CD4-positive, alpha-beta T cell (primary cell): ENCODE measurements around the gene WDR46. TPM values are rescaled to one million over a fixed set of nuclear protein-coding genes. Genes with fewer than 3 reads are reported as not detected.

ENCODE experiments used
- ATAC-seq: fragments of 200-7000 bp; cut with Tn5 transposase; one replicate; pipeline ENCODE4 v1.10.0; 2022; ENCODE audit warnings: mild to moderate bottlenecking; ENCODE audit not compliant: poor library complexity
- CTCF ChIA-PET: fragments of 350-600 bp; sonication (Branson Sonifier 250); formaldehyde crosslinking; loops from one replicate; lab custom pipeline; 2021; ENCODE audit warnings: antibody characterized with exemption, inconsistent platforms; lab: Charles Lee
- POLR2A ChIA-PET: fragments of 350-600 bp; sonication (Branson Sonifier 250); formaldehyde crosslinking; loops from one replicate; lab custom pipeline; 2021; ENCODE audit warnings: antibody characterized with exemption, inconsistent platforms; lab: Charles Lee
- DNase-seq, 14 experiments: peaks; one replicate each; pipeline ENCODE4 v3.0.0-alpha.2; 2013 to 2020; ENCODE audit warnings: mixed read lengths in 2 of 14
- H3K27ac ChIP-seq, 2 donors: one replicate each; pipeline versions ENCODE4 v1.5.1 to v1.7.0; 2013; ENCODE audit warnings: low read length in 2 of 2, low read depth in 1 of 2, mild to moderate bottlenecking in 1 of 2
- H3K27me3 ChIP-seq, 2 experiments: 1 replicate in 1 of 2; 2 replicates in 1 of 2; pipeline versions ENCODE4 v1.6.1 to v1.7.0; 2013; ENCODE audit warnings: low read length in 2 of 2, control low read depth in 1 of 2, mild to moderate bottlenecking in 1 of 2, moderate library complexity in 1 of 2; ENCODE audit not compliant: insufficient read depth in 2 of 2, control insufficient read depth in 1 of 2
- H3K36me3 ChIP-seq: one replicate; pipeline ENCODE4 v1.6.1; 2013; ENCODE audit warnings: low read length, control low read depth; ENCODE audit not compliant: insufficient read depth
- H3K4me1 ChIP-seq: one replicate; pipeline ENCODE4 v1.6.1; 2013; ENCODE audit warnings: low read length, control low read depth; ENCODE audit not compliant: insufficient read depth
- H3K4me3 ChIP-seq: one replicate; pipeline ENCODE4 v1.5.1; 2013; ENCODE audit warnings: mild to moderate bottlenecking, low read length, moderate library complexity
- H3K9me3 ChIP-seq, 2 experiments: 1 replicate in 1 of 2; 2 replicates in 1 of 2; pipeline versions ENCODE4 v1.6.1 to v1.7.0; 2013; ENCODE audit warnings: low read length in 2 of 2, mild to moderate bottlenecking in 2 of 2, control low read depth in 1 of 2, moderate library complexity in 1 of 2; ENCODE audit not compliant: control insufficient read depth in 1 of 2, insufficient read depth in 1 of 2
- H3K27ac Mint-ChIP-seq: one replicate; pipeline ENCODE4 v1.8.0; 2020; ENCODE audit warnings: mixed read lengths
- H3K27me3 Mint-ChIP-seq: one replicate; pipeline ENCODE4 v1.8.0; 2021; ENCODE audit warnings: mixed read lengths
- H3K36me3 Mint-ChIP-seq: one replicate; pipeline ENCODE4 v1.8.0; 2021; ENCODE audit warnings: low read depth, mixed read lengths
- H3K4me1 Mint-ChIP-seq: one replicate; pipeline ENCODE4 v1.8.0; 2021; ENCODE audit warnings: low read depth, mixed read lengths
- H3K4me3 Mint-ChIP-seq: one replicate; pipeline ENCODE4 v1.8.0; 2020; ENCODE audit warnings: mild to moderate bottlenecking, mixed read lengths
- H3K9me3 Mint-ChIP-seq: one replicate; pipeline ENCODE4 v1.8.0; 2020; ENCODE audit warnings: mixed read lengths
- intact Hi-C, 2 experiments: fragments of 100-400 bp; cut with DNase I in 1 of 2; cut with micrococcal nuclease in 1 of 2; formaldehyde crosslinking; loops; one replicate each; pipeline versions ENCODE4 v1.15.1 to v1.9.0; 2023 to 2025; cut with DNase I, micrococcal nuclease
- total RNA-seq, 174 experiments: library from RNA in 2 of 174; stranded (reverse) in 2 of 174; gene quantifications; one replicate each; pipeline ENCODE4 v1.2.3 and lab custom pipeline; 2021 to 2026
- TF ChIP-seq, protein P1 (sequence below): fragments of 200-600 bp; IDR thresholded peaks from one replicate; pipeline ENCODE4 v1.8.0; 2022; ENCODE audit warnings: antibody characterized with exemption, mild to moderate bottlenecking

WDR46 gene
- total RNA-seq, 2 experiments from 2014 or later: 13.6 to 15.8 TPM

DNA sequence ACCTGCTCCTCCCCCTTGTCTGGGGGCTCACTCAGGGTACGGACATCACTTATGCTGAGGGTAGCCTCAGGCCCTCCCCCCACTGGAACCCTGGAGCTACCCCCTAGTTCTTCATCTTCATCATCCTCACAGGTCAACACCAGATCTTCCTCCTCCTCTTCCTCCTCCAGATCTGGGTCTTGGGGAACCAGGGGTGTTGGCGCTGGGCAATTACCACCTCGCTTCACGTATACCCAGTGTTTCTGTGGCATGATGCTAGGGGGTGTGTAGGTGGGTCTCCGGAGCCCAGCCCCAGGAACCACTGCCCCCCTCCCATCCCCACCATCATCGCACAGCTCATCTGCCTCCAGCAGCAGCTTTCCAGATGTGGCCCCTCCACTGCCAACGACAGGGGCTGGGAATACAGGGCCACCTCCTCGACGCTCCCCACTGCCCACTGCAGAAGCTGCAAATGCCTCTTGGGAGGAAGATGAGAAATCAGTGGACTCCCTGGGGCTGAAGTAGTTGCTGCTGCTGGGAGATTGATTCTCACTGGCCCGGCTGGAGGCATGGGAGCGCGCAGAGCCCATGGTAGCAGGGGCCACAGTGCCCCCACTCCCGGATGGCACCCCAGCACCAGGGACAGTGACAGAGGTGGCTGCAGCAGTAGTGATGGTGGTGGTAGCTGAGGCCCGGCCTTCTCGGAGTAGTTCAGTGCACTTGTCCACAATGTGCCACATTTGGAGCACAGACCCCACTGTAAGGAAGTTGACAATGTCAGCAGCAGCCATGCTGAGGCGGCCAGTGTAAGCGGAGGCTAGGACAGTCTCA, 27.0 kb upstream of the WDR46 start:
- TF ChIP-seq, protein P1, sequence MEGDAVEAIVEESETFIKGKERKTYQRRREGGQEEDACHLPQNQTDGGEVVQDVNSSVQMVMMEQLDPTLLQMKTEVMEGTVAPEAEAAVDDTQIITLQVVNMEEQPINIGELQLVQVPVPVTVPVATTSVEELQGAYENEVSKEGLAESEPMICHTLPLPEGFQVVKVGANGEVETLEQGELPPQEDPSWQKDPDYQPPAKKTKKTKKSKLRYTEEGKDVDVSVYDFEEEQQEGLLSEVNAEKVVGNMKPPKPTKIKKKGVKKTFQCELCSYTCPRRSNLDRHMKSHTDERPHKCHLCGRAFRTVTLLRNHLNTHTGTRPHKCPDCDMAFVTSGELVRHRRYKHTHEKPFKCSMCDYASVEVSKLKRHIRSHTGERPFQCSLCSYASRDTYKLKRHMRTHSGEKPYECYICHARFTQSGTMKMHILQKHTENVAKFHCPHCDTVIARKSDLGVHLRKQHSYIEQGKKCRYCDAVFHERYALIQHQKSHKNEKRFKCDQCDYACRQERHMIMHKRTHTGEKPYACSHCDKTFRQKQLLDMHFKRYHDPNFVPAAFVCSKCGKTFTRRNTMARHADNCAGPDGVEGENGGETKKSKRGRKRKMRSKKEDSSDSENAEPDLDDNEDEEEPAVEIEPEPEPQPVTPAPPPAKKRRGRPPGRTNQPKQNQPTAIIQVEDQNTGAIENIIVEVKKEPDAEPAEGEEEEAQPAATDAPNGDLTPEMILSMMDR: no peak
- Mint-ChIP-seq H3K27ac (peak overlapping the region; percentile 94), H3K27me3 (no peaks in the 10 kb centered on the region), H3K4me3 (peak overlapping the region; percentile 85), H3K36me3 (peaks cover 79% of the 10 kb centered on the region), H3K4me1 (peaks cover 92% of the 10 kb centered on the region), H3K9me3 (no peaks in the 10 kb centered on the region)
- Histone ChIP-seq H3K4me1 (peaks cover 80% of the 10 kb centered on the region), H3K9me3 (no peaks in the 10 kb centered on the region), H3K4me3 (no peak overlapping the region), H3K36me3 (peaks cover 44% of the 10 kb centered on the region), H3K27me3 (no peaks in the 10 kb centered on the region), H3K27ac (peak overlapping the region in 1 of 2 donors; percentile 98)
- intact Hi-C loops: no loop called here
- ChIA-PET CTCF (no interaction called here), POLR2A (interaction anchor here (2.2 to 3.4 kb wide), 4 partner anchors 17 to 44 kb away, joined by 11 to 38 read pairs (median 32); partner anchors contain the start of genes PFDN6, RGL2, RPS18 and VPS52)
- peak in 1 of 14 experiments; percentile 52 for DNase-seq
- no peak for ATAC-seq

DNA sequence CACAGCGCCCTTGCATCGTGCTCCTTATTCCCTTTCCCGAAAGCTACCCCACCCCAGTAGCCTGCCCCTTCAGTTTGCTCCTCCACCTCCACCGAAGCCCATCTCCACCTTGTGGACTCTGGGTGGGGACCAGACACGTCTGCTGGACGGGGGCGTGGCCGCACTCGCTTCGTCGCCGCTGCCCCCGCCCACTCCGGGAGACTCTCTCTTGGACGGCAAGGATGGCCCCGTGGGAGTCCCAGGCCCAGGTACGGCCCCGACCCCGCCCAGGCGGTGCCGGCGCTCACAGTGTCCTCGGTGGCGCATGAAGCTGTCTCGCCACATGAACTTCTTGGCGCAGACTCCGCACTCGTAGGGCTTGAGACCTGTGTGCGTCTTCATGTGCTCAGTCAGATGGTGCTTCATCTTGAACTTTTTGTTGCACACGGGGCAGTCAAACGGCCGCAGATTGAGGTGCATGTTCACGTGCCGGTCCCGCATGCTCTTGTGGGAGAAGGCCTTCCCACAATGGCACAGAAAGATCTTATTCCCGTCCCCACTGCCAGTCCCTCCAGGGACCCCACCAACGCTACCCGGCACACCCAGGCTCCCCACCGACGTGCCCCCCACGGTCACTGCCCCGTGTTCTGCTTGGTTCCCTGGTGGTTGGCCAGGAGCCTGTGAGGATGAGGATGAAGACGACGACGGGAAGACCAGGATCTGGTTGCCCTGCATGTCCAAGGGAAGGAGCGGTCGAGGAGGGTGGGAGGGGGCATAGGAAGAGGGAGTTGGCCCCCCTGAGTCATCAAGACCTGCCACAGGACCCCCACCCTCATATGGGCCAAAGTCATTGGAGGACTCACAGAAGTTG, 26.1 kb upstream of the WDR46 start:
- TF ChIP-seq, protein P1: no peak
- Histone ChIP-seq H3K9me3 (no peaks in the 10 kb centered on the region), H3K4me1 (peaks cover 80% of the 10 kb centered on the region), H3K4me3 (peak overlapping the region; percentile 79), H3K27ac (peak overlapping the region; percentile 98 to 99), H3K36me3 (peaks cover 44% of the 10 kb centered on the region), H3K27me3 (no peaks in the 10 kb centered on the region)
- Mint-ChIP-seq H3K27ac (peak overlapping the region; percentile 94), H3K4me3 (peak overlapping the region; percentile 97), H3K36me3 (peaks cover 75% of the 10 kb centered on the region), H3K4me1 (peaks cover 83% of the 10 kb centered on the region), H3K9me3 (no peaks in the 10 kb centered on the region), H3K27me3 (no peaks in the 10 kb centered on the region)
- POLR2A ChIA-PET: interaction anchor here (2.2 kb wide), 1 partner anchor 29 kb away, joined by 11 read pairs; no protein-coding TSS in a partner anchor
- intact Hi-C loops: loop anchor here (1.0 to 5.0 kb wide), 5 partner anchors 30 to 102 kb away; partner anchors contain the start of genes B3GALT4 (in 1 of the 2), CUTA (in 1 of the 2), RPS18 (in 1 of the 2) and VPS52 (in 1 of the 2)
- CTCF ChIA-PET: no interaction called here
- no peak for ATAC-seq
- DNase-seq: peak in 3 of 14 experiments; percentile 13 to 64 (median 21)

DNA sequence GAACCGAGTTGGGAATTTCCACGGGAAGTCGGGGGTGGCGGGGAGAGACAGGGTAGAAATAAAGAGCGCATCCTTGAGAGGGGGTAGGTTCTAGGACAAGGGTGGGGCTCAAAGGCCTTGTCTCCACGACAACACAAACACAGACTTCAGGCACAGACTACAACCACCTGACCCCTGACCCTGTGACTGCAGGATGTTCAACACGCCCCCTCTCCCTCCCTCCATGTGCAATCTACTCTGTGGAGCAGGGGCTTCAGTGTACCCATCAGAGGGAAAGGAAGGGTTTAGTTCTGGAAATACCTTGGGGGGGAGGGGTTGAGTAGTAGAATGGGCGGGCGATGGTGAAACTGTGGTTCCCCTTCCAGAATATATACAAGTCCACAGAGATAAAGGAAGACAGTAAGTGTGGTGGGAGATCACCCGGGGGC, 25.5 kb upstream of the WDR46 start:
- no peaks in the 10 kb centered on the region for H3K9me3 ChIP-seq
- peaks cover 68% of the 10 kb centered on the region for H3K36me3 Mint-ChIP-seq
- H3K27me3 Mint-ChIP-seq: no peaks in the 10 kb centered on the region
- peaks cover 77% of the 10 kb centered on the region for H3K4me1 Mint-ChIP-seq
- peak overlapping the region; percentile 98 to 99 for H3K27ac ChIP-seq
- H3K4me3 ChIP-seq: peak overlapping the region; percentile 79
- ATAC-seq (peak; percentile 43), DNase-seq (peak in 12 of 14 experiments; percentile 46 to 95 (median 64))
- H3K4me3 Mint-ChIP-seq: peak overlapping the region; percentile 97
- ChIA-PET CTCF (no interaction called here), POLR2A (interaction anchor here (2.2 kb wide), 1 partner anchor 30 kb away, joined by 11 read pairs; no protein-coding TSS in a partner anchor)
- peaks cover 42% of the 10 kb centered on the region for H3K36me3 ChIP-seq
- no peaks in the 10 kb centered on the region for H3K27me3 ChIP-seq
- no peaks in the 10 kb centered on the region for H3K9me3 Mint-ChIP-seq
- TF ChIP-seq, protein P1: no peak
- intact Hi-C loops: loop anchor here (1.0 to 5.0 kb wide), 5 partner anchors 31 to 103 kb away; partner anchors contain the start of genes B3GALT4 (in 1 of the 2), CUTA (in 1 of the 2), RPS18 (in 1 of the 2) and VPS52 (in 1 of the 2)
- peaks cover 77% of the 10 kb centered on the region for H3K4me1 ChIP-seq
- H3K27ac Mint-ChIP-seq: peak overlapping the region; percentile 94
